SK-N-SH treated with all-trans-retinoic acid at 6 μM for 48 hours (cell line): ENCODE data around the gene PRKACB.

Experiments used
- ATAC-seq: fragments of 200-7000 bp; cut with Tn5 transposase; 3 replicates; pipeline ENCODE4 v1.9.1; 2020; ENCODE audit warnings: mild to moderate bottlenecking, moderate library complexity
- ARNTL ChIP-seq: fragments of 450-650 bp; formaldehyde crosslinking; IDR thresholded peaks from 2 replicates; pipeline ENCODE4 v1.5.0; 2020; ENCODE audit warnings: low read depth, mild to moderate bottlenecking, moderate library complexity, borderline replicate concordance
- BACH2 ChIP-seq: fragments of 250-450 bp; sonication (Bioruptor Pico); IDR thresholded peaks from 2 replicates; pipeline ENCODE4 v1.9.0; 2021; ENCODE audit warnings: mild to moderate bottlenecking, borderline replicate concordance
- CREB5 ChIP-seq: fragments of 250-450 bp; sonication (Bioruptor Pico); IDR thresholded peaks from 2 replicates; pipeline ENCODE4 v1.5.1; 2020; ENCODE audit warnings: low read depth, mild to moderate bottlenecking, moderate library complexity
- ESRRG ChIP-seq: fragments of 250-450 bp; sonication (Bioruptor Pico); IDR thresholded peaks from 2 replicates; pipeline ENCODE4 v1.6.1; 2021; ENCODE audit warnings: mild to moderate bottlenecking
- ISL1 ChIP-seq: fragments of 250-450 bp; sonication (Bioruptor Pico); IDR thresholded peaks from 2 replicates; pipeline ENCODE4 v2.1.2; 2022; ENCODE audit warnings: mild to moderate bottlenecking, moderate library complexity
- TCF4 ChIP-seq: fragments of 250-450 bp; sonication (Bioruptor Pico); IDR thresholded peaks from 2 replicates; pipeline ENCODE4 v1.8.0; 2021; ENCODE audit warnings: mild to moderate bottlenecking, moderate library complexity, borderline replicate concordance
- TOX ChIP-seq: fragments of 250-450 bp; sonication (Bioruptor Pico); IDR thresholded peaks from 2 replicates; pipeline ENCODE4 v1.8.0; 2021; ENCODE audit warnings: mild to moderate bottlenecking, moderate library complexity, borderline replicate concordance
- ZFP3 ChIP-seq: fragments of 250-450 bp; sonication (Bioruptor Pico); IDR thresholded peaks from 2 replicates; pipeline ENCODE4 v1.5.0; 2020; ENCODE audit warnings: mild to moderate bottlenecking, moderate library complexity
- ZNF565 ChIP-seq: fragments of 450-650 bp; formaldehyde crosslinking; conservative IDR thresholded peaks from 2 replicates; pipeline ENCODE4 v1.5.0; 2020; ENCODE audit warnings: low read depth, mild to moderate bottlenecking, moderate library complexity
- ZNF8 ChIP-seq: fragments of 450-650 bp; formaldehyde crosslinking; IDR thresholded peaks from 2 replicates; pipeline ENCODE4 v1.5.0; 2020; ENCODE audit warnings: mild to moderate bottlenecking, moderate library complexity
- TF ChIP-seq, protein P1 (sequence below): fragments of 250-450 bp; sonication (Bioruptor Pico); IDR thresholded peaks from 2 replicates; pipeline ENCODE4 v1.8.0; 2021; ENCODE audit warnings: low read depth, mild to moderate bottlenecking, moderate library complexity, borderline replicate concordance
- TF ChIP-seq, protein P2 (sequence below): fragments of 250-450 bp; sonication (Bioruptor Pico); IDR thresholded peaks from 2 replicates; pipeline ENCODE4 v1.5.1; 2021; ENCODE audit warnings: mild to moderate bottlenecking, moderate library complexity
- TF ChIP-seq, protein P3 (sequence below): fragments of 250-450 bp; sonication (Bioruptor Pico); IDR thresholded peaks from 2 replicates; pipeline ENCODE4 v1.8.0; 2020; ENCODE audit warnings: mild to moderate bottlenecking, moderate library complexity, borderline replicate concordance
- TF ChIP-seq, protein P4 (sequence below): fragments of 250-450 bp; sonication (Bioruptor Pico); IDR thresholded peaks from 2 replicates; pipeline ENCODE4 v1.5.0; 2020; ENCODE audit warnings: mild to moderate bottlenecking, moderate library complexity

PRKACB gene

DNA sequence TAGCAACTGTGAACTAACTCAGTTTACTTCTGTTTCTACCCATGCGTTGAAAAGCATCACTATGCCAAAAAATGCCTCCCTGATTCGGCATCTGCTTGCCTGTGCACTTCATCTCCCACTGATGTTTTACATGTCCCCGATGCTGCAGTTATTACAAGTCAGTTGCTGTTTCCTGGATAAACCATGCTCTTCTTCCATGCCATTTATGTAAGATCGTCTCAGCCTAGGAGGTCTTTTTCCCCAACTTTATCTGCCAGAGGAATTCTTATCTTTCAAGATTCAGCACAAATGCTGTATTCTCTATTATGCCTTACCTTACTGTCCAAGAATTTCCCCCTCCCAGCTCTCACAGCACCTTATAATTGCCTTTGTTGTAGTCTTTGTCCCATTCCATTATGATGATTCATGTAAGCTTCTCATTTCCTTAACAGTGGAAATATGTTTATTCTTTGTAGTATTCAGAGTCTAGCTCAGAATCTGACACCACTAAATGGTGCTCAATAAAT lies 30.0 kb downstream of the PRKACB start:
- TF ChIP-seq CREB5 (peak; percentile 76; the same call in 1 of the 2 replicates), ZNF8 (CRISPR knock-in tag) (no peak), ESRRG (CRISPR knock-in tag) (0 out of 2 replicates have a peak, but pooled peaks have one; percentile 34), ISL1 (peak; percentile 79)

DNA sequence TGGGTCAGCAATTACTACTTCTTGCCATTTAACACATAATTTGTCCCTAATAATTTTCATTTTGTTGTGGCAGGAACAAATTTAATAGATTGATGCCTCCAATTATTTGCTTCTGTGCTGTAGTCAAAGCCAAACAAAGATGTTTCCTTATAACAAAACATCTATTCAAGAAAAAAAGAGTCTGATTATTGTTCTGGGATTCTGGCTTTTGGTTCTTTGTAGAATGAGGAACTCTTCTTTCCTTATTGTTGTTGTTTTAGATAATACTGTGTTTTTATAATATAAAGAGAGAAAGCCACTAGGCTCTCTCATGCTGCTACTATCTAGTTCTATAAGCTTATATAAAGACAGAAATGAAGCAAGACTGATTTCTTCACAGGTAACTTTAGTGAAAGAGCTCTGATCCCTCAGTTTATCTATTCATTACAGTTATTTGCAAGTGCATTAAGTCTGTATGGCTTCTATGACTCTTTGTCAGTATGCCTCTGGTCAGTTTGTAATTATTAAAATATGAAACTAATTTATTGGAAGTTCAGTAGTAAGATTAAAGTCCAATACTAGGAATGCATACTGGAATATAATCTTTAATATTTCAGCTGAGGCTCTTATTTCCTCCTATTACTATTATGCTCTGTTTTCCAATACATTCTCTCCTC lies 37.4 kb downstream of the PRKACB start:
- TF ChIP-seq ISL1 (no peak), BACH2 (CRISPR knock-in tag) (no peak), ESRRG (CRISPR knock-in tag) (no peak), TOX (CRISPR knock-in tag) (no peak), ARNTL (CRISPR knock-in tag) (no peak)
- ATAC-seq, result no peak

More for the DNA sequence above, 30.0 kb downstream of the PRKACB start:
- peak; percentile 87 for ATAC-seq

- no peak for ATAC-seq
- TF ChIP-seq, protein P1, sequence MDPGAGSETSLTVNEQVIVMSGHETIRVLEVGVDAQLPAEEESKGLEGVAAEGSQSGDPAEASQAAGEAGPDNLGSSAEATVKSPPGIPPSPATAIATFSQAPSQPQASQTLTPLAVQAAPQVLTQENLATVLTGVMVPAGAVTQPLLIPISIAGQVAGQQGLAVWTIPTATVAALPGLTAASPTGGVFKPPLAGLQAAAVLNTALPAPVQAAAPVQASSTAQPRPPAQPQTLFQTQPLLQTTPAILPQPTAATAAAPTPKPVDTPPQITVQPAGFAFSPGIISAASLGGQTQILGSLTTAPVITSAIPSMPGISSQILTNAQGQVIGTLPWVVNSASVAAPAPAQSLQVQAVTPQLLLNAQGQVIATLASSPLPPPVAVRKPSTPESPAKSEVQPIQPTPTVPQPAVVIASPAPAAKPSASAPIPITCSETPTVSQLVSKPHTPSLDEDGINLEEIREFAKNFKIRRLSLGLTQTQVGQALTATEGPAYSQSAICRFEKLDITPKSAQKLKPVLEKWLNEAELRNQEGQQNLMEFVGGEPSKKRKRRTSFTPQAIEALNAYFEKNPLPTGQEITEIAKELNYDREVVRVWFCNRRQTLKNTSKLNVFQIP, result no peak
Observed at GRCh38 chr1:84190455-84190854, 46.4 kb downstream of the PRKACB start.

- TF ChIP-seq ZFP3, result no peak
- TF ChIP-seq BACH2 (CRISPR knock-in tag), result no peak
- TF ChIP-seq ARNTL (CRISPR knock-in tag), result no peak
- TF ChIP-seq, protein P2, sequence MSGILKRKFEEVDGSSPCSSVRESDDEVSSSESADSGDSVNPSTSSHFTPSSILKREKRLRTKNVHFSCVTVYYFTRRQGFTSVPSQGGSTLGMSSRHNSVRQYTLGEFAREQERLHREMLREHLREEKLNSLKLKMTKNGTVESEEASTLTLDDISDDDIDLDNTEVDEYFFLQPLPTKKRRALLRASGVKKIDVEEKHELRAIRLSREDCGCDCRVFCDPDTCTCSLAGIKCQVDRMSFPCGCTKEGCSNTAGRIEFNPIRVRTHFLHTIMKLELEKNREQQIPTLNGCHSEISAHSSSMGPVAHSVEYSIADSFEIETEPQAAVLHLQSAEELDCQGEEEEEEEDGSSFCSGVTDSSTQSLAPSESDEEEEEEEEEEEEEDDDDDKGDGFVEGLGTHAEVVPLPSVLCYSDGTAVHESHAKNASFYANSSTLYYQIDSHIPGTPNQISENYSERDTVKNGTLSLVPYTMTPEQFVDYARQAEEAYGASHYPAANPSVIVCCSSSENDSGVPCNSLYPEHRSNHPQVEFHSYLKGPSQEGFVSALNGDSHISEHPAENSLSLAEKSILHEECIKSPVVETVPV (CRISPR knock-in tag), result no peak
- no peak for TF ChIP-seq CREB5
- no peak for TF ChIP-seq ZNF565 (CRISPR knock-in tag)
- TF ChIP-seq, protein P3, sequence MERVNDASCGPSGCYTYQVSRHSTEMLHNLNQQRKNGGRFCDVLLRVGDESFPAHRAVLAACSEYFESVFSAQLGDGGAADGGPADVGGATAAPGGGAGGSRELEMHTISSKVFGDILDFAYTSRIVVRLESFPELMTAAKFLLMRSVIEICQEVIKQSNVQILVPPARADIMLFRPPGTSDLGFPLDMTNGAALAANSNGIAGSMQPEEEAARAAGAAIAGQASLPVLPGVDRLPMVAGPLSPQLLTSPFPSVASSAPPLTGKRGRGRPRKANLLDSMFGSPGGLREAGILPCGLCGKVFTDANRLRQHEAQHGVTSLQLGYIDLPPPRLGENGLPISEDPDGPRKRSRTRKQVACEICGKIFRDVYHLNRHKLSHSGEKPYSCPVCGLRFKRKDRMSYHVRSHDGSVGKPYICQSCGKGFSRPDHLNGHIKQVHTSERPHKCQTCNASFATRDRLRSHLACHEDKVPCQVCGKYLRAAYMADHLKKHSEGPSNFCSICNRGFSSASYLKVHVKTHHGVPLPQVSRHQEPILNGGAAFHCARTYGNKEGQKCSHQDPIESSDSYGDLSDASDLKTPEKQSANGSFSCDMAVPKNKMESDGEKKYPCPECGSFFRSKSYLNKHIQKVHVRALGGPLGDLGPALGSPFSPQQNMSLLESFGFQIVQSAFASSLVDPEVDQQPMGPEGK (CRISPR knock-in tag), result no peak
- TF ChIP-seq TCF4, result no peak
- TF ChIP-seq ESRRG (CRISPR knock-in tag), result no peak
- TF ChIP-seq, protein P4, sequence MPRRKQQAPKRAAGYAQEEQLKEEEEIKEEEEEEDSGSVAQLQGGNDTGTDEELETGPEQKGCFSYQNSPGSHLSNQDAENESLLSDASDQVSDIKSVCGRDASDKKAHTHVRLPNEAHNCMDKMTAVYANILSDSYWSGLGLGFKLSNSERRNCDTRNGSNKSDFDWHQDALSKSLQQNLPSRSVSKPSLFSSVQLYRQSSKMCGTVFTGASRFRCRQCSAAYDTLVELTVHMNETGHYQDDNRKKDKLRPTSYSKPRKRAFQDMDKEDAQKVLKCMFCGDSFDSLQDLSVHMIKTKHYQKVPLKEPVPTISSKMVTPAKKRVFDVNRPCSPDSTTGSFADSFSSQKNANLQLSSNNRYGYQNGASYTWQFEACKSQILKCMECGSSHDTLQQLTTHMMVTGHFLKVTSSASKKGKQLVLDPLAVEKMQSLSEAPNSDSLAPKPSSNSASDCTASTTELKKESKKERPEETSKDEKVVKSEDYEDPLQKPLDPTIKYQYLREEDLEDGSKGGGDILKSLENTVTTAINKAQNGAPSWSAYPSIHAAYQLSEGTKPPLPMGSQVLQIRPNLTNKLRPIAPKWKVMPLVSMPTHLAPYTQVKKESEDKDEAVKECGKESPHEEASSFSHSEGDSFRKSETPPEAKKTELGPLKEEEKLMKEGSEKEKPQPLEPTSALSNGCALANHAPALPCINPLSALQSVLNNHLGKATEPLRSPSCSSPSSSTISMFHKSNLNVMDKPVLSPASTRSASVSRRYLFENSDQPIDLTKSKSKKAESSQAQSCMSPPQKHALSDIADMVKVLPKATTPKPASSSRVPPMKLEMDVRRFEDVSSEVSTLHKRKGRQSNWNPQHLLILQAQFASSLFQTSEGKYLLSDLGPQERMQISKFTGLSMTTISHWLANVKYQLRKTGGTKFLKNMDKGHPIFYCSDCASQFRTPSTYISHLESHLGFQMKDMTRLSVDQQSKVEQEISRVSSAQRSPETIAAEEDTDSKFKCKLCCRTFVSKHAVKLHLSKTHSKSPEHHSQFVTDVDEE (CRISPR knock-in tag), result no peak
- TF ChIP-seq, all 23 proteins: peak for 0
- ATAC-seq, result no peak
Observed at GRCh38 chr1:84192681-84193080, 48.6 kb downstream of the PRKACB start.
